ENCODE results near the gene MFRP.

MFRP gene

DNA sequence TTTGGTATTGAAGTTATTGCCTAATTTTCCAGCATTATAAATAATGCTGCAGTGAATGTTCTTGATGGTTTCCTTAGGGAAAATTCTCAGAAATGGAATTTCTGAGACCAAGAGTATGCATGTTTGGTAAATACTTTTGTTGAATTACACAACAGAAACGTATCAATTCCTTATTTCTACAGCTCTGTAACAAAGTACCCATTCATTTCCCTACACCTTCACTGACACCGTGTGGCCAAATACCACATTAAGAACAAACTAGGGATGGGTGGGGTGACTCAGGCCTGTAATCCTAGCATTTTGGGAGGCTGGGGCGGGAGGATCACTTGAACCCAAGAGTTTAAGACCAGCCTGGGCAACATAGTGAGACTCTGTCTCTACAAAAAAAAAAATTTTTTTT, 51.3 kb downstream of the MFRP start:
- DNase-seq (ENCODE audit: low read depth, low spot score), result no peak

DNA sequence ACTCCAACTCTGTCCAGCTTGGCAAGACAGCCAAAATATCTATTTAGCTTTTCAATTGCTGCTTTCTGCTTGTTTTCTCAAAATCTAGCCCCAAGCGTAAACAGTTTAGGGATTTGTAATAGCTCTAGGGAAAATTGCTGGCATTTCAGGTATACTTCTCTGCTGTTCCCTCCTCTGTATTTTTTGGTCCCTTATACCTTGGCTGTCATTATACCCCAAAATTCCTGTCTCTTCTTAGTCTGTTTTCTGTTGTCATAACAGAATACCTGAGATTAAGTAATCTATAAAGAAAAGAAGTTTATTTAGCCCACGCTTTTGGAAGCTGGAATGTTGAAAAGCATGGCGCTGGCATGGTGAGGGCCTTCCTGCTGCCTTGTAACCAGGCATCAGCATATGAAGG, 53.0 kb downstream of the MFRP start:
- no peak for DNase-seq (ENCODE audit: low read depth, low spot score)

GRCh38 chr11:119290894-119291497, 55.5 kb downstream of the MFRP start:
- no peak for DNase-seq (ENCODE audit: low read depth, low spot score)
